ENCODE data around the gene SIGLEC7.

DNA sequence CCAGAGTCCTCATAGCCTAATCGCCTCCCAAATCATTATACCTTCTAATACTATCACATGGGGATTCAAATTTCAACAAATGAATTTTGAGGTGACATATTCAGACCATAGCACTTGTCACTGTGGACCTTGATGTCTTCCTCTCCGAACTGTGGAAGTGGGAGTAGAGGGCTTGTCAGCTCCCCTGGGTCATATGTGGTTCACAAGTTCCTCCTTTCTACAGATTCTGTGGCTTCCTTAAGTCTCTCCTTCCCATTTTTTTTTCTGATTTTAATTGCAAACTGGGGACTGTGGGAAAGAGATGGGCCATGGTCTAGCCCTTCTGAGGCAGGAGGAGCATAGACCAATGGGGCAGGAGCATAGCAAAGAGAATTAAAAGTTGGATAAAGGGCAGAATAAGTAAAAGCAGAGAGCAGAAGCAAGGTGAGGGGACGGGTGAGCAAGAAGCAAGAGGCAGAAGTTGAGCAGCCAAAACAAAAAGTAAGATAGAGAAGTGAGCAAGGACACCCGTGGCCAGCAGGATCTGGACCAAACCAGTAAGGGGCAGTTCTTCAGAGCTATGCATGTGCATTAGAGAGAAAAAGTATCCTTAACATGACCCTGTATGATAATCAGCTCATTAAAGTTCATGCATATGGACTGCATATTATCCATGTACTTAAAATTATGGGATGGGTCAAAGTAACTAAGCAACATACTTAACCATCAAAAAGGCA lies 2.6 kb upstream of the SIGLEC7 start:
- TF ChIP-seq CEBPB (IDR thresholded peaks at IDR 0.05) = no peak
- TF ChIP-seq FOXM1 (IDR thresholded peaks at IDR 0.05; ENCODE audit: borderline replicate concordance, low read depth) = no peak
- no peak for TF ChIP-seq YY1 (IDR thresholded peaks at IDR 0.05; ENCODE audit: low read depth)
- TF ChIP-seq, protein P1, sequence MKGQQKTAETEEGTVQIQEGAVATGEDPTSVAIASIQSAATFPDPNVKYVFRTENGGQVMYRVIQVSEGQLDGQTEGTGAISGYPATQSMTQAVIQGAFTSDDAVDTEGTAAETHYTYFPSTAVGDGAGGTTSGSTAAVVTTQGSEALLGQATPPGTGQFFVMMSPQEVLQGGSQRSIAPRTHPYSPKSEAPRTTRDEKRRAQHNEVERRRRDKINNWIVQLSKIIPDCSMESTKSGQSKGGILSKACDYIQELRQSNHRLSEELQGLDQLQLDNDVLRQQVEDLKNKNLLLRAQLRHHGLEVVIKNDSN (IDR thresholded peaks at IDR 0.05) = no peak
- TF ChIP-seq EP300 (IDR thresholded peaks at IDR 0.05; ENCODE audit: borderline replicate concordance) = no peak

Measured in Ishikawa (cell line).